T-helper 1 cell treated with Interleukin-12 subunit alpha and Interleukin-12 subunit beta and Interleukin-4 antibody, amounts not matched to agents 30 μg/mL and 1 μg/mL, for 36 hours (primary cell): ENCODE data around the gene R3HDM2.

Experiments used
- H3K27ac Mint-ChIP-seq: one replicate; pipeline ENCODE4 v1.8.0; 2021; ENCODE audit warnings: mild to moderate bottlenecking, mixed read lengths
- H3K27me3 Mint-ChIP-seq: one replicate; pipeline ENCODE4 v1.8.0; 2021; ENCODE audit warnings: low read depth, mixed read lengths
- H3K36me3 Mint-ChIP-seq: one replicate; pipeline ENCODE4 v1.8.0; 2021; ENCODE audit warnings: low read depth, mixed read lengths
- H3K4me1 Mint-ChIP-seq: one replicate; pipeline ENCODE4 v1.8.0; 2021; ENCODE audit warnings: low read depth, mixed read lengths
- H3K4me3 Mint-ChIP-seq: one replicate; pipeline ENCODE4 v1.8.0; 2021; ENCODE audit warnings: mild to moderate bottlenecking, moderate library complexity, mixed read lengths
- H3K9me3 Mint-ChIP-seq: one replicate; pipeline ENCODE4 v1.8.0; 2021; ENCODE audit warnings: mixed read lengths

Gene R3HDM2

DNA sequence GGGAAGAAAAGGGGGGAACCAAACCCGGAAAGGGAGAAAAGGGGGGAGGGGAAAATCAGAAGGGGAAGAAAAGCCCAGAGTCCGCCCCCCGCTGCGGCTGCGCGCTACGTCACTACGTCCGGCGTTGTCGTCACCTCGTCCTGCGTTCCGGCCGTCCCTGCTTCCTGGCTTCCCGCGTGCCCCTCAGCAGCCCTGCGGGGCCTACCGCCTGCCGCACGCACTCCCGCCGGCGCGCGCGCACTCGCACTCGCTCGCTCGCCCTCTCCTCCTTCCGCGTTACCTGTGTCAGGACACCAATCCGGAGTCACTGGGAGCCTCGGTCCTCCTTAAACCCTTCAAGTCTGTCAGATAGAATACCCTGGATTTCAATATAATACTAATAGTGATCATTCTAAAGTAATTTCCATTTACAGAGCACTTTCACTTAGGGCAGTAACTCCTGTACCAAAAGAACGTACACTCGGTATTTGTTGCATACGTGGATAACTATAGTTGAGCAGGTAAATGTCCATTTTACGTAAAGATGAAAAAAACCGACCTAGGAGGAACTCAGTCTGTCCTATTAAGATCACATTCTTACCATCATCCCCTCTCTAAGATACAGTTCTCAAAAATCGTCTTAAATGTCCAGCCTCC lies at the start of gene R3HDM2:
R3HDM2 (minus strand) TSS at position 113 of the 636 bp plus-strand sequence. CDS start 120,615 bp downstream, outside the sequence.
- Mint-ChIP-seq H3K27ac (peak within 1 kb of the TSS; percentile 99), H3K27me3 (no peaks in the 10 kb centered on the region), H3K4me3 (peak within 1 kb of the TSS; percentile 94), H3K36me3 (peaks cover 5% of the 10 kb centered on the region), H3K4me1 (peaks cover 30% of the 10 kb centered on the region), H3K9me3 (no peaks in the 10 kb centered on the region)

DNA sequence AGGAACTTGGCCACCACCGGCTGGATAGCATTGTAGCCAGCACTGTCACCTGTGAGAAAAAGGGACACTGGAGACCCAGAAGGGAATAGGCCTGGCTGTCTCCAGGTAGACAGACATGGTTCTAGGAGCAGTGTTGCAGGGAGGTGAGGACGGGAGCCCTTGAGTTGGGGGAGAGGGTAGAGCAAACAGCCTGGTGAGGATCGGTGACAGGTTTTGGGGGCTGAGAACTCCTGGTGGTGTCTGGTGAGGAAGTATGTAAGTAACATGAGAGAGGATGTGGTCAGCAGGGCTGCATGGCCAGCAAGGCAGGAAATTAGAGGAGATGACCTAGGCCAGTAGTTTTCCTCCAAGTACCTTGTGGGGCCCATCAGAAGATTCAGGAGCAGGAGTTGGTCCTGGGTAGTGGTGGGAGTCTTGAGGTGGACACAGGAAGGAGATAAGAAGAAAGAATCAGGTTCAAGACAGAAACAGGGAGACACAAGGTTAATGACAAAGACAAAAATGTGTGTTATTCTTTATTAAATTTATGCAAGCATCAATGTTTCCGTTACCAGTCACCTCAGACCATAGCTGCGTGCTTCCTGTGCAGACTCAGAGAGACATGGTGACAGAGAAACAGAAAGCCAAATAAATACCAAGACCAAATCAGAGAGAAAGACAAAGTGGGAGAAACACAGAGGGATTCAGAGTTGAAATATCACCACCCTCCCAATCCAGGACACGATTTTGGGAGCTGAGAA lies 48.7 kb upstream of the R3HDM2 start, which contains the start of gene ARHGAP9:
ARHGAP9 (minus strand) TSS at position 491 of the 740 bp plus-strand sequence; CDS start at position 31, 460 bp downstream.
- Mint-ChIP-seq H3K27ac (peak within 1 kb of the TSS; percentile 98), H3K36me3 (peaks cover 20% of the 10 kb centered on the region), H3K4me3 (peak within 1 kb of the TSS; percentile 96), H3K27me3 (no peaks in the 10 kb centered on the region), H3K9me3 (no peaks in the 10 kb centered on the region), H3K4me1 (peaks cover 54% of the 10 kb centered on the region)

DNA sequence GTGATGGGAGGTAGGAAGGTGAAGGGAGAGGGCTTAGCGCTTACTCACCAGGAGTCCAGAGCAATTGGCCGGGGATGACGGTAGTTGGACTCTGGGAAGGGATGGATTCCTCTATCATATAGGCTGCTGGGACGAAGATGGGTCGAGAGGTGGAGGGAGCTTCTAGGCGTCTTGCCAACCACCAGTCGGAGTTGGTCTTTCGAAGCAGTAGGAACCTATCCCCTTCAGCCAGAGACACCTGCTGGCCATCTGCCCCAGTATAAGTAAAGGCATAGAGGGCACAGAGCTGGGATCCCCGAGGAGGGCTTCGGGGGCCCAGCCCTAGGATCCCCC lies 48.2 kb upstream of the R3HDM2 start:
- Mint-ChIP-seq H3K27ac (peak overlapping the region; percentile 98), H3K27me3 (no peaks in the 10 kb centered on the region), H3K4me1 (peaks cover 59% of the 10 kb centered on the region), H3K9me3 (no peaks in the 10 kb centered on the region), H3K4me3 (peak overlapping the region; percentile 96), H3K36me3 (peaks cover 25% of the 10 kb centered on the region)

DNA sequence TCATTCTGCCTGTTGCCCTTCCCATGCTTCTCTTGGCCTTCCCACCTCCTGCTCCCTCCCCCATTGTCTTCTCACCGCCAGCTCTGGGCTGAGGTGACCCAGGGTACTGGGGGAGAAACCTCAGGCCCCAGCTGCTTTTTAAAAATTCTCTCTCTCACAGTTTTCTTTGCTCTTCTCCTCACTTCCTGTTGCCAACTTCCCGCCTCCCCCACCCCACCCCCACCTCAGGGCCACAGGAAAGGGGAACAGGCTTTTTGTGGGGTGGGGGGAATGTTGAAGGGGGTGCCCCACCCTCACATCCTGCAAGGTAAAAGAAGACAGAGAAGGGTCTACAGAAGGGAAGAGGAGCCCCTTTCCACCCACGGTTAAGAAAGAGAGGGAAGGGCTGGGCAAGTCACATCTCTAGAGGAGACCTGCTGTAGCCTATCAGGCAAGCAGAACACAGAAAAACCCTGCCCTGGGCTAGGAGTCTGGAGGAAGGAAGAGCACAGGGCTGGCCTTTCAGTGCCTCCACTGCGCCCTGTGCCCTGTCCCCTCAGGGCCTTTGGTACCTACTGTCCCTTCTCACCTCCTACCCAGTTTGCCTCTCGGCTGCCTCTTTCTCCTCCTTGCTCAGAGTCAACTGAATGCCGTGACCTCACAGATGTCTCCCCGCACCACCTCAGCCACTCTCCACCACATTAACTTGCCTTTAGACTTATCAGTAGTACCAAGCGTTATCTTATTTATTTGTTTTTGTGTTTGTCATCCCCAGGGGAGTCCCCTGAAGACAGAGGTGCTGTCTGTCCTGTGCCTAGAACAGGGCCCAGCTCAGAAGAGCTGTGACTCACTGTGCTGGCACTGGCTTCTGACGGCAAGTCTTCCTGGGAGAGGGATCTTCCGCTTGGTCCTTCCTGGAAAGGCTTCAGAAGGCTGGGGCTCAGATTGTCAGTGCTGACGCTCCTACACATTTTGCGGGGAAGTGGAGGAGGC lies 47.2 kb upstream of the R3HDM2 start:
- peak overlapping the region; percentile 96 for H3K4me3 Mint-ChIP-seq
- peaks cover 57% of the 10 kb centered on the region for H3K4me1 Mint-ChIP-seq
- H3K27me3 Mint-ChIP-seq = no peaks in the 10 kb centered on the region
- H3K9me3 Mint-ChIP-seq = no peaks in the 10 kb centered on the region
- peak overlapping the region; percentile 98 for H3K27ac Mint-ChIP-seq
- peaks cover 32% of the 10 kb centered on the region for H3K36me3 Mint-ChIP-seq

DNA sequence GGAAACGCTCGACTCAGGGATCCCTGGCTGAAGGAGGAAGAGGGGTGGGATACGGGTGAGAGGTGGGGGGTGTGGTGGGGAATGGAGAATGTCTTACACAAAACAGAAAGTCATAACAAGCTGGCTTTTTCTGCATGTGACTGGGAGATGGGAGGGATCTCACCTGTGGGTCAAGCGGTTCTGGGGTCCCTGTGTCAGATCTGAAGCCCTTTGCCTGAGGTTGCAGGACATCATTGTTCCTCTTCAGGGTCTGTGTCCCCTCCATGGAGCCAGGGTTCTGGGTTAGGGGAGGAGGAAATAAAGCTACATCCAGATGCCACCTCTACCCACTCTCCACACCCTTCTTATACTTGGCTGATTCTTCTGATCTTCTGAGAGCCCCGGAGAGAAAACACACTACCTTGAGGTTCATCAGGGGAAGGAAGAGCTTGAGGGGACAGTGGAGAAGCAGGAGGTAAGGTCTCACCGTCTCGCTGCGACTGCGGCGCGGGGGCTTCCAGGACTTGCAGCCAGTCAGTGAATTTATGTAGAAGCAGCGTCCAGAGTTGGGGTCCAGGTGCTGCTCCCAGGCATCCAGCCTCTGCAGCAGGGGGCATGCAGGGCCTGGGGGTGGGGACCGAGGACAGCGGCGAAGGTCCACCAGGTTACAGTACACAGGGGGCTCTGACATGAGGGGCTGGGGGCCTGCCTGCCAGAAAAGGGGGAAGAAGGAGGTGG lies 46.3 kb upstream of the R3HDM2 start:
- Mint-ChIP-seq H3K9me3 (no peaks in the 10 kb centered on the region), H3K4me1 (peaks cover 61% of the 10 kb centered on the region), H3K4me3 (peak overlapping the region; percentile 96), H3K27ac (peak overlapping the region; percentile 98), H3K27me3 (no peaks in the 10 kb centered on the region), H3K36me3 (peaks cover 39% of the 10 kb centered on the region)

DNA sequence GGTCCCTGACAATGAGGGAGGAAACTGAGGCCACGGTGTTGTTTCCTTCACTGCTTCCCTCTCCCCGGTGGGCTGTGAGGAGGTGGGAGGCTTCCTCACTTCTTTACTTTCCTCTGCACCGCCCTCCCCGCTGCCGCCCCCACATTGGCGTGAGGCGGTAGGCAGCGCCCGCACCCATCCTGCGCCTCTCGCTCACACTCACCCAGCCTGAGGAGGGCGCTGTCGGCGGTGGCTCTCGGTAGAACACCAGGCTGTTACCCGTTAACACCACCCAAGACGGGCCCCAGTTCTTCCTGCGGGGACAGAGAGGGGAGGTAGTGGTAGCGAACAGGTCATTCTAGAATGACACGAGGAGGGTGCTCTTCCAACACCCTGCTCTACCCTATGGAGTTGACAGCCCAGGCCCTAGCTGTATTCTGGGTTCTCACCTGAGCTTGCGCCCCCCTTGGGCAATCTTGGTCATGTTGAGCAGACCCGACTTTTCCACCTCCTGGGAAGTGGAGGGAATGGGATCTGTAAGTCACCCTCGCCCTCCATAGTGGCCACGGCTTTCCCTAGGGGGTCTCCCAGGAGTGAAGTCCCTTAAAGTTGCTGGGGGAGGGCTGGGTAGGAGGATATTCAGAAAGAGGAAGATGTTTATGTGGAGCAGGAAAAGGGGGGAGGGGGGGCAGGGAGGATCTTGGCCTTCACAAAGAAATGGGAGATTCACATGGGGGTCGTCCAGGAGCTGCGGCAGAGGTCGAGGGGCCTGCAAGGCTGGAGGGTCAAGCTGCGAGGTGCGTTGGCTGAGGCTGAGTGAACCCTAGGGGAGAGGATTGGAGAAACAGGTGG lies 45.5 kb upstream of the R3HDM2 start:
- Mint-ChIP-seq H3K27me3 (no peaks in the 10 kb centered on the region), H3K27ac (peak overlapping the region; percentile 98), H3K4me3 (peak overlapping the region; percentile 96), H3K36me3 (peaks cover 41% of the 10 kb centered on the region), H3K4me1 (peaks cover 59% of the 10 kb centered on the region), H3K9me3 (no peaks in the 10 kb centered on the region)

DNA sequence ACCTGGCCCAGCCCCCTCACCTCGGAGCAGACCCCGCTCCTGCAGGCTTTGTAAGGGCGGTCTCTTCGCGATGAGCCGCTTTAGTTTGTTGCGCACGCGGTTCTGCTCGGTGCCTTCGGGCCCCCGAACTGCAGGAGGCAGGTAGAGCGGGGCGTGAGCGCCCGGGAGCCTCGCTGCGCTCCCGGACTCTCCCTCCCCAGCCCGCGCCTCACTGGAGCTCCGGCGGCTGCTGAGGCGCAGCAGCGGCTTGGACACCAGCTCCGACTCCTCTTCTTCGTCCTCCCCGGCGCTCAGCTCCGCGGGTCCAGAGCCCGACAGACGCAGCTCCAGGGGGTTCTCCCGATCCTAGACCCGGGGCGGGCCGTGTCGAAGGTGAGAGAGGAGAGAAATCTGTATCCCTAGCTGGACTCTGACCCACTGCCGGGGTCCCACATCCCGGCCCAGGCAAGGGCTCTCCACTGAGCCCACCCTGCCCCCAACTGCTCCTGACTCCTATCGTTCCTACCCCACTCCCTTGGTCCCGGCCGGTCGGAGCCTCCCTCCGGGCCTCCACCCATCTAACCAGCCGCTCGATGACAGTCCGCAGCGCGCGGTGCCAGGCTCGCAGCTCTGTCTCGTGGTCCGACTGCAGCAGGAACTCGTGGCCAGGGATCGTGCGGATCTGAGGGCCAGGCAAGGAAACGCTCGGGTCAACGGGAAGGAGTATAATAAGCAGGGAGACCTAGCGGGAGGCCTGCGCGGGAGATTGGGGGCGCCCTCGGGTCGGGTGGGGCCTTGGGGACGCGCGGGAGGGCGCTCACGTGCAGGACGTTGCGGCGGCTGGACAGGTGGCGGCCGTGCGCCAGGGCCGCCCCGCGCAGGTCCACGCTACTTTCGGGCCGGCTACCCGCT lies 44.7 kb upstream of the R3HDM2 start:
- H3K9me3 Mint-ChIP-seq = no peaks in the 10 kb centered on the region
- H3K27ac Mint-ChIP-seq = peak overlapping the region; percentile 16
- H3K4me1 Mint-ChIP-seq = peaks cover 55% of the 10 kb centered on the region
- peak overlapping the region; percentile 96 for H3K4me3 Mint-ChIP-seq
- peaks cover 41% of the 10 kb centered on the region for H3K36me3 Mint-ChIP-seq
- no peaks in the 10 kb centered on the region for H3K27me3 Mint-ChIP-seq

DNA sequence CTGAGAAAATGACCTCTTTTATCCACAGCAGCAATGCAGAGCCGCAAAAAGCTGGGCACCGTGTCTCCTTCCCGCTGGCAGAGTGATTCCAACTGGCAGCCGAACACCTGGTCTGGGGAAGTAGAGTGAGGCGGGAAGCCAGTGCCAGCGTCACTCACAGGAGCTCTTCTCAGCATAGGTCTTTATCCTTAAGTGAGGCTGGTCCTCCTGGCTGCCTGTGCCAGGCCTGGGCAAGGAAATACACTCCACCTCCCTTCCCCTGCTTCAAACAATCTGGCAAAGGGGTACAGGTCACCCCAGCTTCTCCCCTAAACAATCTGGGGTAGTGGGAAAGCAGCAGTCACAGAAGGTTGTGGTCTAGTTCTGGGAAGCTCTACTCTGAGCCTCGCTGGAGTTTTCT lies 44.0 kb upstream of the R3HDM2 start:
- peaks cover 50% of the 10 kb centered on the region for H3K4me1 Mint-ChIP-seq
- peaks cover 43% of the 10 kb centered on the region for H3K36me3 Mint-ChIP-seq
- H3K9me3 Mint-ChIP-seq = no peaks in the 10 kb centered on the region
- no peak overlapping the region for H3K27ac Mint-ChIP-seq
- H3K27me3 Mint-ChIP-seq = no peaks in the 10 kb centered on the region
- peak overlapping the region; percentile 68 for H3K4me3 Mint-ChIP-seq

DNA sequence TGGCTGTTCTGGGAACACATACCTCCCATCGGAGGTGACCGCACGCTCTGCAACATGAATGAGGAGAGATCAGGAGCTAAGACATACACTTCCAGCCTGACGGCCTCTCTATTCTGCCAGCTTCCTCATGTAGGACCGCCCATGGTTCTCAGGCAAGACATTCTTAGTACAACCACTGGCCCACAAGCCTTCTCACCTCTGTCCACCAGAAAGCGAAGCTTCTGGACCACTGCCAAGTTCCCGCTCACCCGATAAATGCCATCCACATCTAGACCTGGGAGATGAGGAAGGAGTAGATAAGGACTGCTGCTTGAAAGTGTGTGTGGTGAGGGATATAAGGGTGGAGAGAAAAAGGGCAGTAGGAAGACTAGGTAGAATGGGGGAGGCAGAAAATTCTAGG lies 43.6 kb upstream of the R3HDM2 start:
- Mint-ChIP-seq H3K27ac (peak overlapping the region; percentile 22), H3K27me3 (no peaks in the 10 kb centered on the region), H3K4me1 (peaks cover 46% of the 10 kb centered on the region), H3K9me3 (no peaks in the 10 kb centered on the region), H3K4me3 (peak overlapping the region; percentile 68), H3K36me3 (peaks cover 44% of the 10 kb centered on the region)

DNA sequence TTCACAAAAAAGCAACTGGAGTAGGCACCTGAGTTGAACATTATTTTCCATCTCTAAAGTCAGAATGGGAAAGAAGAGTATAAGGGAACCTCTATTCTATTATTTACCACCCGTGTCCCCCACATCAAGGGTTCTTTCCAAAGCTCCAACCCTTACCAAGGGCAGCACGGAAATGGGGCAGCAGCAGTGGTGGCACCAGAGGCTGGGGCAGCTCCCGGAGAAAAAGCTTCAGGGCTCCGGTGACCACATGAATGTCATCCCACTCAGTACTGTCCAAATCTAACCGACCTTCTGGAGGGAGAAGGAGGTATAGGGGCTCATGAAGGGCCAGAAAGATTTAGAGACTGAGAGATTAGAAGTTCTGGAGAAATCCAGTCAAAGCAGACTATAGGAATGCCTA lies 43.0 kb upstream of the R3HDM2 start:
- H3K27me3 Mint-ChIP-seq = no peaks in the 10 kb centered on the region
- H3K4me3 Mint-ChIP-seq = peak overlapping the region; percentile 68
- no peak overlapping the region for H3K27ac Mint-ChIP-seq
- H3K36me3 Mint-ChIP-seq = peaks cover 47% of the 10 kb centered on the region
- H3K9me3 Mint-ChIP-seq = no peaks in the 10 kb centered on the region
- H3K4me1 Mint-ChIP-seq = peaks cover 41% of the 10 kb centered on the region

DNA sequence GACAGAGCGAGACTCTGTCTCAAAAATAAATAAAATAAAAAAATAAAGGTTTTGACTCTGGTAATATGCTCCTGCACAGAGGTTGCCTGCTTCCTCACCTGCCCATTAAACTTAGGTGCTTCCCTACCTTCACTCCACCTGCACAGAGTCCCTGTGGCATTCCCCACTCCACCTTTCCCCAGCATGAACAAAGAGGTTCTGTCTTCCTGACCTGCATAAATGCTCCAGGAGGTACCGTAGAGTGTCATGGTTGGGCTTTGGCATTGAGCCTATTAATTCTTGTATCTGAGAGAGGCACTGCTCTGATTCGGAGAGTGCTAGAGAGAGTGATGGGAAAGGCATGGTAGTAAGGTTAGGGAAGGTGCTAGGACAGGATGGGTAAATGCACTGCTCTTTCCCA lies 42.5 kb upstream of the R3HDM2 start:
- Mint-ChIP-seq H3K4me1 (peaks cover 36% of the 10 kb centered on the region), H3K27ac (no peak overlapping the region), H3K36me3 (peaks cover 49% of the 10 kb centered on the region), H3K9me3 (no peaks in the 10 kb centered on the region), H3K4me3 (peak overlapping the region; percentile 6), H3K27me3 (no peaks in the 10 kb centered on the region)

DNA sequence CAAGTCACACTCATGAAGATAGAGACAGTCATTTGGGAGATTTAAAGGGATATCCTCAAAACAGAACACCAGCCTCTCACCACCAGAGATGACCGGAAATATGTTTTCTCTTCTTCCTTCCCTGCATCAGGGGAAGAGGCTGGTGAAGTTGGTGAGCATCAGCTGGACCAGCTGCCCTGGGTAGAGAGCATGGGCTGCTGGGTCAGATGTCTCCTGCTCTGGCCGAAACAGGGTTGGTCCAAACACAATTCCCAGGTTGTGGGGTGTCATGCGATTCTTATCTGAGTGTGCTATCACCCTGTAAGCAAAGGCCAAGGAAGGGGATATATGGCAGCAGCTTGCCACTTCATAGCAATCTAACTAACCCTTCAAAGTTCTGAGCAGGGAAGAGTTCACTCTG lies 41.5 kb upstream of the R3HDM2 start:
- Mint-ChIP-seq H3K36me3 (peaks cover 52% of the 10 kb centered on the region), H3K27me3 (no peaks in the 10 kb centered on the region), H3K9me3 (no peaks in the 10 kb centered on the region), H3K27ac (no peak overlapping the region), H3K4me1 (peaks cover 29% of the 10 kb centered on the region), H3K4me3 (no peak overlapping the region)
